KMS-11 (cell line): ENCODE results near the gene MYOT.

Source experiments
- H2AFZ ChIP-seq: fragments of 200-600 bp; sonication (generic); 2 replicates; pipeline ENCODE4 v1.6.1; 2016; ENCODE audit warnings: antibody characterized with exemption, mixed run types, low read depth
- H3K27ac ChIP-seq: fragments of 200-600 bp; sonication (generic); 2 replicates; pipeline ENCODE4 v1.6.1; 2016; ENCODE audit warnings: mild to moderate bottlenecking, mixed run types
- H3K27me3 ChIP-seq: fragments of 200-600 bp; sonication (generic); 2 replicates; pipeline ENCODE4 v1.6.1; 2017; ENCODE audit warnings: mild to moderate bottlenecking, low read depth, mixed run types, moderate library complexity; ENCODE audit not compliant: insufficient read depth
- H3K36me3 ChIP-seq: fragments of 200-600 bp; sonication (generic); 2 replicates; pipeline ENCODE4 v1.6.1; 2017; ENCODE audit warnings: mild to moderate bottlenecking, mixed run types; ENCODE audit not compliant: insufficient read depth
- H3K4me1 ChIP-seq: fragments of 200-600 bp; sonication (generic); 2 replicates; pipeline ENCODE4 v1.6.1; 2016; ENCODE audit warnings: mild to moderate bottlenecking, low read depth, mixed run types; ENCODE audit not compliant: poor library complexity, severe bottlenecking
- H3K4me2 ChIP-seq: fragments of 200-600 bp; sonication (generic); 2 replicates; pipeline ENCODE4 v1.7.0; 2016; ENCODE audit warnings: mild to moderate bottlenecking, mixed run types
- H3K4me3 ChIP-seq: fragments of 200-600 bp; sonication (generic); IDR thresholded peaks from 2 replicates; pipeline ENCODE4 v1.6.1; 2017; ENCODE audit warnings: low read depth, low read length, mixed read lengths; ENCODE audit not compliant: insufficient read depth
- H3K79me2 ChIP-seq: fragments of 200-600 bp; sonication (generic); 2 replicates; pipeline ENCODE4 v1.6.1; 2016; ENCODE audit warnings: low read depth, mixed run types; ENCODE audit not compliant: insufficient read depth
- H3K9ac ChIP-seq: fragments of 200-600 bp; sonication (generic); 2 replicates; pipeline ENCODE4 v1.6.1; 2016; ENCODE audit warnings: mild to moderate bottlenecking, mixed run types
- H4K20me1 ChIP-seq: fragments of 200-600 bp; sonication (generic); 2 replicates; pipeline ENCODE4 v1.6.1; 2016; ENCODE audit warnings: mild to moderate bottlenecking, mixed run types; ENCODE audit not compliant: insufficient read depth
- CTCF ChIP-seq: fragments of 200-600 bp; sonication (generic); conservative IDR thresholded peaks from 2 replicates; pipeline ENCODE4 v1.6.1; 2017; ENCODE audit warnings: low read depth, mild to moderate bottlenecking, antibody characterized with exemption, low read length, moderate library complexity, mixed read lengths

MYOT gene

GRCh38 chr5:137825165-137825564 lies 42.5 kb upstream of the MYOT start:
- H3K36me3 ChIP-seq = no peaks in the 10 kb centered on the region
- H3K79me2 ChIP-seq = no peaks in the 10 kb centered on the region
- no peak overlapping the region for H3K9ac ChIP-seq
- H4K20me1 ChIP-seq = no peaks in the 10 kb centered on the region
- no peak for TF ChIP-seq CTCF
- no peaks in the 10 kb centered on the region for H3K27me3 ChIP-seq
- no peaks in the 10 kb centered on the region for H3K4me1 ChIP-seq
- H3K4me3 ChIP-seq = no peak overlapping the region
- no peak overlapping the region for H3K27ac ChIP-seq
- no peak overlapping the region for H2AFZ ChIP-seq
- H3K4me2 ChIP-seq = no peak overlapping the region

- Histone ChIP-seq H3K27ac (no peak overlapping the region), H3K4me1 (no peaks in the 10 kb centered on the region), H4K20me1 (no peaks in the 10 kb centered on the region), H3K4me3 (no peak overlapping the region), H3K27me3 (no peaks in the 10 kb centered on the region), H3K4me2 (no peak overlapping the region), H3K79me2 (no peaks in the 10 kb centered on the region), H3K9ac (no peak overlapping the region), H2AFZ (no peak overlapping the region), H3K36me3 (no peaks in the 10 kb centered on the region)
- no peak for TF ChIP-seq CTCF
These were observed 41.6 kb upstream of the MYOT start for GRCh38 chr5:137826067-137826466.

GRCh38 chr5:137828180-137828579 lies 39.5 kb upstream of the MYOT start:
- H2AFZ ChIP-seq = no peak overlapping the region
- no peak overlapping the region for H3K27ac ChIP-seq

GRCh38 chr5:137828664-137829063 lies 39.0 kb upstream of the MYOT start:
- Histone ChIP-seq H3K9ac (no peak overlapping the region), H3K27ac (no peak overlapping the region), H2AFZ (no peak overlapping the region), H3K27me3 (no peaks in the 10 kb centered on the region), H3K79me2 (no peaks in the 10 kb centered on the region), H3K4me2 (no peak overlapping the region), H4K20me1 (no peaks in the 10 kb centered on the region), H3K4me3 (no peak overlapping the region), H3K36me3 (no peaks in the 10 kb centered on the region), H3K4me1 (no peaks in the 10 kb centered on the region)
- no peak for TF ChIP-seq CTCF

More at GRCh38 chr5:137828180-137828579, 39.5 kb upstream of the MYOT start:
- no peak overlapping the region for H3K4me3 ChIP-seq
- H3K36me3 ChIP-seq = no peaks in the 10 kb centered on the region
- no peaks in the 10 kb centered on the region for H4K20me1 ChIP-seq
- H3K4me2 ChIP-seq = no peak overlapping the region
- H3K9ac ChIP-seq = no peak overlapping the region
- H3K4me1 ChIP-seq = no peaks in the 10 kb centered on the region
- no peaks in the 10 kb centered on the region for H3K79me2 ChIP-seq
- TF ChIP-seq CTCF = no peak
- no peaks in the 10 kb centered on the region for H3K27me3 ChIP-seq
